Right lobe of liver (tissue), 4 donors: ENCODE results near the gene OR10A2.

Source experiments
- POLR2A ChIP-seq: fragments of 450-650 bp; IDR thresholded peaks from one replicate; pipeline ENCODE4 v1.6.1; 2017; ENCODE audit warnings: antibody characterized with exemption, mild to moderate bottlenecking
- TF ChIP-seq, protein P1 (sequence below), 4 donors: fragments of 200-600 bp in 3 of 4; fragments of 450-650 bp in 1 of 4; IDR thresholded peaks; one replicate each; pipeline versions ENCODE4 v1.5.1 to v1.8.0; 2016 to 2022; ENCODE audit warnings: antibody characterized with exemption in 4 of 4, mild to moderate bottlenecking in 2 of 4
- donor health status: DM: no; HTN: no; CAD: no.
- donor health status: DM: no; HTN: no; CAD: no.
- donor health status: DM: no; HTN: yes; CAD: no.

DNA sequence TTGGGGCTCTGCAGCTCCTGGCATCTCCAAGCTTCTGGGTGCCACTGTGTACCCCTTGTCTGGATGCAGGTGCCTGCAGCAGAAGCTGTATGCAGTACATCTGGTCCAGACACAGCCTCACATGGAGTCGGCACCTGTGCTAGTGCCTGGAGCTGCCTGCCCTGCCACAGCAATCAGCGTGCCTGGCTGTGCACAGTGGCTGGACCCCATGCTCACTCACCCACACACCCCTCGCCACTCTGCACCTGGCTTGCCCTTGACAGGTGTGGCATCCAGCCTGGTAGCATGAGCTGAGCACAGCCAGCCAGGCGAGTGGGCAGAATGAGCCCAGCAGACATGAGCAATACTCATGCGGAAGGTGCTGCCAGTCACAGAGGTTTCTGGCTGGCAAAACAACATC, 43.9 kb upstream of the OR10A2 start:
- TF ChIP-seq POLR2A: no peak
- TF ChIP-seq, protein P1, sequence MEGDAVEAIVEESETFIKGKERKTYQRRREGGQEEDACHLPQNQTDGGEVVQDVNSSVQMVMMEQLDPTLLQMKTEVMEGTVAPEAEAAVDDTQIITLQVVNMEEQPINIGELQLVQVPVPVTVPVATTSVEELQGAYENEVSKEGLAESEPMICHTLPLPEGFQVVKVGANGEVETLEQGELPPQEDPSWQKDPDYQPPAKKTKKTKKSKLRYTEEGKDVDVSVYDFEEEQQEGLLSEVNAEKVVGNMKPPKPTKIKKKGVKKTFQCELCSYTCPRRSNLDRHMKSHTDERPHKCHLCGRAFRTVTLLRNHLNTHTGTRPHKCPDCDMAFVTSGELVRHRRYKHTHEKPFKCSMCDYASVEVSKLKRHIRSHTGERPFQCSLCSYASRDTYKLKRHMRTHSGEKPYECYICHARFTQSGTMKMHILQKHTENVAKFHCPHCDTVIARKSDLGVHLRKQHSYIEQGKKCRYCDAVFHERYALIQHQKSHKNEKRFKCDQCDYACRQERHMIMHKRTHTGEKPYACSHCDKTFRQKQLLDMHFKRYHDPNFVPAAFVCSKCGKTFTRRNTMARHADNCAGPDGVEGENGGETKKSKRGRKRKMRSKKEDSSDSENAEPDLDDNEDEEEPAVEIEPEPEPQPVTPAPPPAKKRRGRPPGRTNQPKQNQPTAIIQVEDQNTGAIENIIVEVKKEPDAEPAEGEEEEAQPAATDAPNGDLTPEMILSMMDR (IDR thresholded peaks at IDR 0.05): no peak
